HG03521 (cell line): ENCODE results near the gene LY6G6F.

Experiments used
- ATAC-seq: cut with Tn5 transposase; IDR thresholded peaks from one replicate; pipeline ENCODE4 v1.9.1; 2021; ENCODE audit warnings: mild to moderate bottlenecking, moderate library complexity; ENCODE audit not compliant: unreplicated experiment

The LY6G6F gene

DNA sequence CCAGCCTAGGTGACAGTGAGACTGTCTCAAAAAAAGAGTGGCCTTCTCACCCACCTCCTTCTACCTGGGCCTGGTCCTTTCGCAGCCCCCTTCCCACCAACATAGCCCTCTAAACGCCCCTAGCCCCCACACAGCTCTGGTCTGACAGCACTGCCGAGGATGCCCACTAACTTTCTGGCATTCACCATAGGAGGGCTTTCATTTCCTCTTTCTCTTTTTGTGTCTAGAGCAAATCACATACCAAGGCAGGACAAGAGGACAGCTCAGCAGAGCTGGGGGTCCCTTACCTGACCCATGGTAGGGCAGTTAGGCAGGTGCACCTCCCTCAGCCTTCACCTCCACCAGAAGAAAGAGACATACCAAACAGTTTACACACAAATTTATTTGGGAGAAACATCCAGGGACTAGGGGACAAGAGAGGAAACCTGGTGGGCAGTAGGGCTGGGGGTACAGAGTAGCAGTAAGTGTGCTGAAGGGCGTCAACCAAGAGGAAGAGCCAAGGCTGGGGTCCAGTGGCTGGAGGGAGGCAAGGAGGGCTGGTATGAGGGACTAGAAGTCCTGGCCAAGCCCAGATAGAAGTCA is 30.3 kb upstream of the LY6G6F start:
- no peak for ATAC-seq

DNA sequence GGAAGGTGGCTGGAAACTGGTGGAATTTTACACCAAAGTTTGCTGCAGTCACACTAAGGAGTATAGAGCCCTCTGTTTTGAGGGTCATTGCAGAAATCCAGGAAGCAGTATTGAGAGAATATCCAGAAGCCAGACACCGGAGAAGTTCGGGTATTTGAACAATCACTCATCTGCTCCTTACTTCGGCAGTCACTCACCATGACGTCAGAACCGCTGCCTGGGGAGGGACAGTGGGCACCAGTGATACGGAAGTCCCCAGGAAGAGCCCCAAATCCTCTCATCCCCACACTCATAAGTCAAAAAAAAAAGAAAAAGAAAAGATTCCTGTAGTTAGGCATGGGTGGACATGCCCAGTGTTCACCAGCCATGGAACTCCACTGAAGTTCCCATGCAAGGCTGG is 29.8 kb upstream of the LY6G6F start:
- no peak for ATAC-seq

DNA sequence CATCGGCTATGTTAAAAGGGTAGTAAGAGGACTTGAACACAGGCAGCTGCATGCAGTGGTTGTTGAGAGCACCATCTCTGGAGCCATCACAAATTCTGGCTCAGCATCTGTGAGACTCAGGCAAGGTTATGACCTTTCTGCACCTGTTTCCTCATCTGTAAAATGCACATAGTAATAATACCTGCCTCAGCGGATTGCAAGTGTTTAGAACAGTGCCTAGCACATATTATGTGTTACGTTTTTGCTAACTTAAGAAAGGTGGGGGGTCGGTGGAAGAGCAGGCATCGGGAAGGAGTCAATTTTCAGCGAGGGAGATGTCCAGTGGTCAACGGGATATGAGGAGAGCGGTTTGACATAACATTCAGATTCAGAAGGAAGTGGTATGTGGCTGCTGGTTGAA is 28.7 kb upstream of the LY6G6F start:
- no peak for ATAC-seq

DNA sequence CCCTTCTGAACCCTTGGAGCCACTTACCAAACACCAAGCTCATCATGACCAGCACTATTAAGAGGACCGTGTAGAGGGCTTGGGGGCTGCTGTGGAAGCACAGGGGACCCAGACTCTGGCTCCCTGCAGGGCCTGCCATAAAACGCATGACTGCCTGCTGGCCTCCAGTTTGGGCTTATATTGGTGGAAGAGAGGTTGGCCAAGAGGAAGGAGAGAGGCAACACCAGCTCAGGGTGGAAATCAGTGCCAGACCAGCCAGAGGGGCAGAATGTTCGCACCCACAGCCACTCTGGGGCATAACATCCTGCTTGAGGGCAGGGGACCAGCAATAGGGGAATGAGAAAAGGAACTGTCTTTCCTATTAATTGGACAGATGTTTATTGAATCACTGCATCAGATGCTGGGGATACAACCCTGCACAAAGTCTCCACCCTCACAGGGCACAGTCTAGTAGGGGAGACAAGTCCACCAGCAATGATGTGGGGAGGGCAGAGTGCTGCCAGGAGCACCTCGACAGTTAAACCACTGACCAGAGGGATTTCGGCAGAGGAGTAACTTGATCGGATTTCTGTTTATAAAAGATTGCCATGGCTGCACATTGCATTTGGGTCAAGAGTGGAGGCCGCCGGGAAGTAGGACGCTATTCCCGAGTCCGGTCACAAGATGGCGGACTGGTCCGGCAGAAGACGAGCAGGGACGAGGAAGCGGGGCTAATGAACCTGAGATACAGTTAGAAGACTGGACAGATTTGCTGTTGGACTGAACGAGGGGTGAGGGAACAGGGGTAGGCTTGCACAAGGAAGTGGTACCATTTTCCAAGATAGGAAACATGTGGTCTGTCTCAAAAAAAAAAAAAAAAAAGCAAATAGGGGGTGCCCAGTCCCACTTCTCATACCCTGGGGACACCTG is 26.2 kb upstream of the LY6G6F start, which contains the start of gene LY6G5C:
Gene LY6G5C (minus strand): TSS at position 842 of the 909 bp plus-strand sequence. CDS start 694 bp downstream, at position 148.
- ATAC-seq, result no peak

DNA sequence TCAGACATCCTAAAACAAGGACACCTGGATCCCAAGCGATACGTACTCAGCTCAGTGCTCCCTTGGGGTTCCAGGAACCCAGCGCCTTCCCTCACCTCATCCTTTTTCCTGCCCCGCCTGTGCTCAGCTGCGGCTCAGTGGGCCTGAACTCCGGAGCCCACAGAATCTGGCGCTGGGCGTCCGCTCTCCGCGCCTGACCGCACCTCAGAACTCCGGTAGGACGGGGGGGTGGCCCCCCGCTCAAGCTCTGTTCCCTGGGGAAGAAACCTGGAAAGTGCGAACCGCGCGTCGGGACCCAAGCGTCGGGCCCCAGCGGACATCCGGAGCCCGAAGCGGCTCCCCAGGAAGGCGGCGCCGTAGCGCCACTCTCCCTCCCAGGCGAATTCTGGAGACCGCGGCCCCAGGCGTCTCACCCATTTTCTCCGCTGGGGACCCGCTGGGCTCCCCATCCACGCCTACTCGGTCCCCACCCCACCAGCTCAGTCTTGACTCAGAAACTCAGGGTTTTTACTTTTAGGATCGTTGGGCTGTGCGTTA is 25.5 kb upstream of the LY6G6F start:
- ATAC-seq, result no peak

DNA sequence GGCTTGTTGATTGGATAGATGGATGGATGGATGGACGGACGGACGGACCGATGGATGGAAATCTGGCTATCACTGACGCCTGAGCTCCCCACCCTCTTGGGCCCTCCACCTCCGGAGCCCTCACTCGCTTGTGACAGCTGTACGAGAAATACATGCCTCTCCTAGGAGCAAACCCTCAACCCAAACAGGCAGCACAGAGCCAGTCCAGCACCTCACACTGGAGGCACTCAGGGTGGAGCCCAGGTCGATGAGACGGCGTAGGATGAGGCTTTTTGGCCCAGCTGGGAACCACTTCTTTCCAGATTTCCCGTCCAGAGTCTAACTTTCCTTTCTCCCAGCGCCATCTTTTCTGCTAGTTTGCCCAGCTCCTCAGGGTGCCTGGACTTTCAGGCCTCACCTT is 23.1 kb upstream of the LY6G6F start:
- no peak for ATAC-seq

DNA sequence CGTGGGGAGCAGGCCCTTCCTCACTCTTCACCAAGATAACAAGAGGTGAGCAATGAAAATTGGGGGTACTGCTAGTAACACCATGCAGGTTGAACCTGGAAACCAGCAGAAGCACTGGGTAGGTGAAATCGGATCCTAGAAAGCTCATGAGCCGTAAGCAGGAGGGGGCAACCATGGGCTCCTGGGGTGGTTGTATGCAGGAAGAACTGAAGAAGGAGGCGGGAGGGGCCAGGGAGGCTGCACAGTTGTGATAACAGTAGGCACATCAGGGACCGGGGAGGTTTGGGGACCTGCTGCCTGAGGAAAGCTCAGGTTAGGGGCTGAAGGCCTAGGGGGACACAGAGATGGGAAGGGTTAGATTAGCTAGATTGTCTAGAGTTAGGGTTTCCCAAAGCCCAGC is 20.2 kb upstream of the LY6G6F start:
- ATAC-seq, result no peak

DNA sequence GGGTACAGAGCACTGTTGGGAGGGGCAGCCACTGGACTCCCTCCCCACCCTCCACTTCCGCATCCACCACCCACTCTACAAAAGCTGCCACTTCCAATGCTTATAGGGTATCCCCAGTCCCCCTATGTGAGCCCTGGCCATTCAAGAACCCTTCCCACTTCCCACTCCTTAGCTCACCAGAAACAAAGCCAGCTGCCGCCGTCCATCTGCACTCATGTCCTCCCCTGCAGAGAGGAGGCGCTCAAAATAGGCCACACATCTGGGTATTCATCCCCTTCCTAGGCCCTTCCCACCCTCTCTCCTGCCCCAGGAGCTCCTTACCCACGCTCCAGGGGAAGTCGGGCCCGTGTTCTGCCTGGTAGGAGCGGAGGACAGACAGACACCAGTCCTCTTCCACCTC is 19.3 kb upstream of the LY6G6F start:
- no peak for ATAC-seq

DNA sequence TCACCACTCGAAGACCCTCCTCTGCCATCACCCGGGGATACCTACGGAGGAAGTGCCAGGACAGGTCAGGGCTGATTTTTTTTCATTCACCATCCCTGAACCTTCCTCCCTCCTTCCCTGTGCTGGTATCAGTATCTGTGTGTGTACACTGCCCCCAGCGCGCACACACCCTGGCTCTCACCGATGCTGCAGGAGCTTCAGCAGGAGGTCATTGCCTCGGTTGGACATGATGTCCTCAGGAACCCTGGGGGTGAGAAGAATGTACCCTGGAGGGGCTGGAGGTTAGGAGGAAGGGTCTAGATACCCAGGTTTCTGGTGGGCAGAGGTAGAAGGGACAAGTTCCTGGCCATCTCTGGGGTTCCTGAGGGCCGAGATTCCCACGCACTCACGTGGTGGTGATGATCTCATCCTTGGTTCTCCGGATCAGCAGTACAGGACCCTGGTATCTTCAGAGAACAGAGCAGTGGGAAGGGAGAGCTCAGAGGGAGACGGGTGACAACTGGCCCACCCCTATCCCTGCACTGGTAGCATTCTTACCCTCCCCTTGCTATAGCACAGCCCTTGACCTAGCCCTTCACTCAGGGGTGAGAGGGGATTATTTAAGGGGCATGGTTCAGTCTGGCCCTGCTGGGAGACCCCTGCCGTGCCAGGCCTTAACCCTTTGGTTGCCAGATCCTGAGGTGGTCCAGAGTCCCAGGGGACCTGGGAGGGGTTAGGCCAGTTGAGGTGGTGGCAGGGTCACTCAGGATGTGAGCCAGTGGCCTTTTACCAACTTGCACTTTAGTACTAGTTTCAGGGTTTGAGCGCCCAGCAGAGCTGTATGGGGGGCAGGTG is 18.6 kb upstream of the LY6G6F start:
- no peak for ATAC-seq

DNA sequence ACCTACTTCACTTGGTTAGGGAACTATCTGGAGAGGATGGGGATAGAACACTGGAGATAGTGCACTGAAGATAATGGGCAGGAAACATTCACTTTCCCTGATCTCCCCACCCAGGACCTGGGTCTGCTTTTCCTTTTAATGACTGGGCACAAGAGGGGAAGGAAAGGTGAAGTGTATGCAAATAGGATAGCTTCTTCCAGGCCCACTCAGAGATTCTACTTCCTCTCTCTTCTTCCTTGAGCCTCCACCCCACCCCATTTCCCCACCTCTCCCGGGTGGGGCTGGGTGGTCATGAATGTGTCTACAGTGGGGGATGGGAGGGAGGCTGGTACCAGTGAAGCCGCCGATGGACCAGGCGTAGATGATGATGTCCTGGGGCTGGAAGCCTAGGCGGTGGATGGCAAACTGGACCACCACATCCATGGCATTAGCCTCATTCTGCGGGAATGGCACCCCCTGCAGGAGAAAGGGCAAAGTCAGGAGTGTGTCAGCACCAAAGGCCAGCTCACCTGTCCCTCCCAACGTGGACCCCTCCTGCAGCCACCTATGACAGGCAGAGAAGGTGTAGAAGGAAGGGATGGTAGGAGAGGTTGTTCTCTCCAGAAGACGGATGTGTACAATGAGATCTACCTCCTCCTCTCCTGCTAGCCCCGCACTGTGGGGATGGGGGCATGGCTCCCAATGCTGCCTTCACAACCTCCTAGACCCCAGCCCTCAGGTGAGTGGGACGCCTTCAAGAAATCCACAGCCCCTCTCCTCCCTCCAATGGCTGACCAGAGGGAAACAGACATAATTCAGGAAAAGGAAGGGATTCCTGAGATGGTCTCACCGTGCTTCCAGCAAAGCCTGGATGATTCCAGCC is 17.2 kb upstream of the LY6G6F start:
- no peak for ATAC-seq

DNA sequence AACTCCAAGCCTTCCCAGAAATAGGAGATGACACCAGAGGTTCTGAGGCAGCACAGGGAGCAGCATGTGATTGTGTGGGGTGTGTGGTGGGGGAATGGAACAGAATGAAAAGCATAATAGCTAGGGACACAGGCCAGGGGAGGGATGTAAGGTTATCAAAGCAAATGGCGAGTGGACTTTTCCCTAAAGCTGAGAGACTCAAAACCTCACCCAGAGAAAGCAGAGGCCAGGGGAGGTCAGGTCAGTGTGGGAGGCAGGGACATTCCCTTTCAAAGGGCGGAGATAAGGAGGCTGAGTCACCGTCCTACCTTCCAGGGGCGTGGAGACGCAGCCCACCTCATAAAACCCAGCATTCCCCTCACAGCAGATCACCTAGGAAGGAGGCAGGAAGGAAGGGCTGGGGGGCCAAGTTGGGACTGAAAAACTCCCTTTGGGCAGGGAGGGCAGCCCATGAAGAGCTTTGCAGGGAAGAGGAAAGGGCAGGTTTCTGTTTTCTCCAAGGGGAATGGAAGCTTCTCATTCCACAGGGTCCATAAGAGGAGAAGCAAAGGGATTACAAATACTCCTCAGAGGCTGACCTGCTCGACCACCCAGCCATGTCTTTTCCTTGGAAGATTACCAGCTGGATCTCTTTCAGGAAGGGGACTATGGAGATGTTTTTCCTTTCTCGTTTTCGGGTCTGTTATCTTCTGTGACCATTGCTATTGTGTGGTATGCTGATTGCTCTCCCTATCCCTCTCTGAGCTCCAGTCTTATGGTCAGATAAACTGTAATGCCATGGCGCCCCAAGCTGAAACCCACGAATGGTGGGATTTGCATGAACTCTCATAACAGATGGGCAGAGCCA is 16.2 kb upstream of the LY6G6F start:
- no peak for ATAC-seq

DNA sequence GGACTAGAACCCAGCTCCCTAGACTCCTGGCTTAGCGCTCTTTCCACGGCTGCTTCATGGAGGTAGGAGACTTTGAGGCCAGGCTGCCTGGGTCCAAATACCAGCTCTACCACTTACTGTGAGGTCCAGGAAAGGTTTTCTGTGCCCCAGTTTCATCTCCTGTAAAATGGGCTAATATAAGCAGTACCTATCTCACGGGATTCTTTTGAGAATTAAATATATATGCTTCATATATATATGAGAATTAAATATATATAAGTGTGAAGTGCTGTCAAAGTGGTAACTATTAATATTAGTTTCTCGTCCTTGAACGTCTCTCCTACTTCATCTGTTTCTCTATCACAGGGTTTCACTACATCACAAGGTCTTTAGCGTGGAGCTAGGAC is 15.6 kb upstream of the LY6G6F start:
- no peak for ATAC-seq

DNA sequence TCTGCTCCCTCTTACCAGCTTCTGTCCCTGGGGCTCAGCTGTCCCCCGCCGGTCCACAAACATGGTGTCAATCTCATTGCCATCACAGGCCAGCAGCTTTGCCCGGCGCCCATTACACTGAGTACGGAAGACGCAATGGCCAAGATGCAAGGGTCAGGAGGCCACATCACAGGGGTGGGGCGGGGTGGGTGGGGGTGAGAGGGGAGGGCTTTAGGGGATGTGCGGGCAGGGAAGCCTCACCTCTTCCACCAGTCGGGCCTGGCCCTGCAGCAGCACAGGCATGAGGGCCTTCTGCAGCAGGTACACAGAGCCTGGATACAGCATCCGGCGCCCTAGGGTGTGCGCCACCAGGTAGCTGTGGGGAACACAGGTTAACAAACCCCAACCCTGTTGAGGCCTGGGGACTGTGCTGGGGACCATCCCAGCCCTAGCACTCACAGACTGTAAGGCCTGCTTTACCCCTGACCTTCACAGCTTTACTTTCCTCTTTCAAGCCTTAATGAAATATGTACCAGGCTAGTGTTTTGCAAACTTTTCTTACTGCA is 15.0 kb upstream of the LY6G6F start:
- ATAC-seq, result no peak

DNA sequence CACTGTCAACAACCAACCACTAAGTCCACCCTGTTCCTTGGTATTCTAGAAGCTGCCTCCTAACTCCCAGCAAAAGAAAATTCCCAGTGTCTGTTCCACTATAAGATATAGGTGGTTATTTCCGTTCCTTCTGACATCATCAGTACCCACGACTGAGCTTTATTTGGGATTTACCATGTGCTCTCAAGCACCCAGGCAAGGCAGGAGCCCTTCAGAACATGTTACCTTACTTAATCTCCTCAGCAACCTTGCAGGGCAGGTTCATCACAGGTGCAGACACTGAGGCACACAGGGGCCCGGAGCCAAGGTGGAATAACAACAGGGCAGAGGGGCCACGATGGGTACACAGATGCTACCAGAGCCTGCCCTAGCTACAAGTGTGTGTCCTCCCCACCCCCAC is 14.3 kb upstream of the LY6G6F start:
- no peak for ATAC-seq

DNA sequence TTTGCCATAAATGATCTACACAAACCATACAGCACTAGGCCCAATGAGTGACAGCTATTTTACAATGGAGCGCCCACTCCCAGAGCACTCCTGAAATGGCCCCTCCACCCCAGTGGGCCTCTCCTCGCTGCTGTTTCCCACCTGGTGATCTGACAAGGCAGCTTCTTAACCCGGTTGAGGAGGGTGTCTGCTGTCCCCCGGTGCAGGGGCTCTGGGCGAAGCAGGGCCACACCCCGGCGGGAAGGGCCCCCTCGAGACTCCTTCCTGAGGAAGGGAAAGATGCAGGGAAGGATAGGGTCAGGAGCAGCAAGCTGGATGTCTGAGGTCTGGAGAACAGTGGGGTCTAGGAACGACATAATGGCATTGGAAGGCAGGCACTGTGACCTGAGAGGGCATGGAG is 13.8 kb upstream of the LY6G6F start:
- ATAC-seq, result no peak

DNA sequence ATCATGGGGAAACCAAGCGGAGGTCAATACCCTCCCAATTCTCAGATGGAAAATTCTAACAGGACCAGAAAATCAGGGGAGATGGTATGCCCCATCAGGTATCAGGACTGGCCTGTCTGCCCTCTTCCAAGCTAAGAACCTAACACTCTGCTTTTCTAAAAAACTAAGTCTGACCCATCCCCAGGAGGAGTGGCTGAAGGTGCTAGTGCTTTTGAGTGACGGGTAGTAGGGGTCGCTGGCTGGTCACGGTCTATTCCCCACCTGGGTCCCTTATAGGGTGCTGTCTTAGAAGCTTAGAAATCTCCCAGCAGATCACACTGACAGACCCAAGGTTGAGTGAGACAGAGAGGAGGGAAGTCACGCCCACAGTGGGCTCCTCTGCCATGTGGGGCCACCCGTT is 13.1 kb upstream of the LY6G6F start:
- no peak for ATAC-seq

DNA sequence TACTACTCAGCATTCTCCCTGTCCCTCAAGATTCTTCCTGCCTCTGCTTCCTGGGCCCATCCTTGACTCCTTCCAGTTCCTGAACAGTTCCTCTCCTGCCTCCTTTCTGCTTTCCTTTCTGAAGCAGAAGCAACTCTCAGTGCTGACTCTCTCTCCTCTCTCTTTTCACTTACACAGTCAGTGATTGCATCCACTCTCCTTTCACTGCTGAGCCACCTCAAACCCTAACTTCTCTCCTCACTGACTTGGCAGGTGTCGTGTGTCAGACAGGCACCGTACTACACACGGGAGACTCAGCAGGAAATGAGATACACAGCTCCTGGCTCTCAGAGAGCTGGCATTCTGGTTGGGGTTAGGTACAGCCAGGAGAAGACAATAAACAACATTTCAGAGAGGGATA is 9.1 kb upstream of the LY6G6F start:
- ATAC-seq, result no peak

DNA sequence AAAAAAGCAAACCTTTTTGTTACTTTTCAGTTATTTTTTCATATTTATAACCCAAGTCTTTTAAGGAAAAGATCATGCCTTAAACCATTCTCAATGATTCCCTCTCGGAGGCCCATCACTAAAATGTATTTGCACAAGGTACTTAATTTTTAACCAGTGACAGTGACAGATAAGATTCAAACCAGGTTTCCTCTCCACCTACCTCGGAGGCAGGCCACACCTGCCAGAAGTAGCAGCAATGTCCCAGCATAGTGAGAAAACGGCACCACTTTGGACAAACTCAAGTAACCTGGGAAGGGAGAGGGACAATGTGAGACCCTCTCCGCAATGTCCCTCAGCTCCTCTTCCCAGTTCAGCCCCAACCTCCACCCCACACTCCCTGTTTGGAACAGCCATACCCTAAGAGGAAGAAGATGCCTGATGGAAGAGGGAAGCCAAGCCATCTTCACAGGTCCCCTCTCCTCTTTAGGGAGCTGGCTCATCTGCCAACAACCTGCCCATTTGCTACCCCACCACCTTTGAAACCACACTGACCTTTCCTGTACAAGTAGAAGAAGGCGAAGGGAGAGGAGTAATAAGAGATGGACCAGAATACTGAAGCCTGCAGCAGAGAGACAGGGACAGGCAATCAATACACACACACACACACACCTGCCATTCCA is 5.8 kb upstream of the LY6G6F start:
- no peak for ATAC-seq
